BJ (cell line): ENCODE measurements around the gene CARD18. TPM values are rescaled to one million over a fixed set of nuclear protein-coding genes. Genes with fewer than 3 reads are reported as not detected.

Experiments
- CTCF ChIA-PET: fragments of 350-600 bp; formaldehyde crosslinking; extraction: SDS; loops from one replicate; lab custom pipeline; 2021; ENCODE audit warnings: antibody characterized with exemption, inconsistent platforms; lab: Yijun Ruan, JAX
- POLR2A ChIA-PET: fragments of 300-600 bp; sonication (Branson Sonifier 250); formaldehyde crosslinking; extraction: SDS; loops from one replicate; lab custom pipeline; 2021; ENCODE audit warnings: antibody characterized with exemption; lab: Charles Lee
- DNase-seq: peaks from one replicate; pipeline ENCODE4 v3.0.0-alpha.2; 2011; ENCODE audit warnings: low read depth
- H3K27me3 ChIP-seq: 2 replicates; pipeline ENCODE4 v1.6.0; 2011; ENCODE audit warnings: low read length; ENCODE audit not compliant: control insufficient read depth, insufficient read depth
- H3K36me3 ChIP-seq: 2 replicates; pipeline ENCODE4 v1.5.1; 2011; ENCODE audit warnings: low read length; ENCODE audit not compliant: control insufficient read depth, insufficient read depth
- H3K4me3 ChIP-seq: 2 replicates; pipeline ENCODE4 v1.5.1; 2011; ENCODE audit warnings: low read depth, mild to moderate bottlenecking, control low read depth, low read length
- polyA plus RNA-seq: library from polyadenylated mRNA; depleted of rRNA; stranded (reverse); fragments of >200 nt; gene quantifications from 2 replicates; pipeline ENCODE4 v1.2.3, GENCODE V29; 2011
- TF ChIP-seq, protein P1 (sequence below): IDR thresholded peaks from 2 replicates; pipeline ENCODE4 v1.5.1; 2011; ENCODE audit warnings: low read depth, mild to moderate bottlenecking, control low read depth, inconsistent platforms, low read length, moderate library complexity; ENCODE audit not compliant: insufficient read depth

CARD18 gene
- polyA plus RNA-seq, 1 experiment = not detected

DNA sequence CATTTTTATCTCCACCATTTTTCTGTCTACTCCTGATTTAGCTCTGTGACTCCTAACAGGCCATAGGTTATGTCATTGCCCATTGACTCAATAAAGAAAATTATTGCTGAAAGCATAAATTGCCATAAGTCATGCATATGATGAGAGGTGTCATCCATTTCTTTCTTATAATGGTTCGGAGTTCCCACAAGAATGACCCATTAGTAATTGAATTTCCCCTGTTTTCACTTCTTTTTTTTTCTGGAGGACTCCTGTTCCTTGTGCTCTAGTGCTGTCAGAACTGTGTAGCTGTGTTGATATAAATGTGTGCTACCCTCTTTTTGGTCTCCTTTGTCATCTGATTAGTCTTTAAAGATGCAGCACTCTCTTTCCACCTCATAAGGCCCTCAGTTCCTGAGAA, 22.9 kb upstream of the CARD18 start:
- ChIA-PET CTCF (no interaction called here), POLR2A (no interaction called here)
- TF ChIP-seq, protein P1, sequence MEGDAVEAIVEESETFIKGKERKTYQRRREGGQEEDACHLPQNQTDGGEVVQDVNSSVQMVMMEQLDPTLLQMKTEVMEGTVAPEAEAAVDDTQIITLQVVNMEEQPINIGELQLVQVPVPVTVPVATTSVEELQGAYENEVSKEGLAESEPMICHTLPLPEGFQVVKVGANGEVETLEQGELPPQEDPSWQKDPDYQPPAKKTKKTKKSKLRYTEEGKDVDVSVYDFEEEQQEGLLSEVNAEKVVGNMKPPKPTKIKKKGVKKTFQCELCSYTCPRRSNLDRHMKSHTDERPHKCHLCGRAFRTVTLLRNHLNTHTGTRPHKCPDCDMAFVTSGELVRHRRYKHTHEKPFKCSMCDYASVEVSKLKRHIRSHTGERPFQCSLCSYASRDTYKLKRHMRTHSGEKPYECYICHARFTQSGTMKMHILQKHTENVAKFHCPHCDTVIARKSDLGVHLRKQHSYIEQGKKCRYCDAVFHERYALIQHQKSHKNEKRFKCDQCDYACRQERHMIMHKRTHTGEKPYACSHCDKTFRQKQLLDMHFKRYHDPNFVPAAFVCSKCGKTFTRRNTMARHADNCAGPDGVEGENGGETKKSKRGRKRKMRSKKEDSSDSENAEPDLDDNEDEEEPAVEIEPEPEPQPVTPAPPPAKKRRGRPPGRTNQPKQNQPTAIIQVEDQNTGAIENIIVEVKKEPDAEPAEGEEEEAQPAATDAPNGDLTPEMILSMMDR = no peak
- DNase-seq = no peak
- Histone ChIP-seq H3K36me3 (no peaks in the 10 kb centered on the region), H3K4me3 (no peak overlapping the region), H3K27me3 (no peaks in the 10 kb centered on the region)

DNA sequence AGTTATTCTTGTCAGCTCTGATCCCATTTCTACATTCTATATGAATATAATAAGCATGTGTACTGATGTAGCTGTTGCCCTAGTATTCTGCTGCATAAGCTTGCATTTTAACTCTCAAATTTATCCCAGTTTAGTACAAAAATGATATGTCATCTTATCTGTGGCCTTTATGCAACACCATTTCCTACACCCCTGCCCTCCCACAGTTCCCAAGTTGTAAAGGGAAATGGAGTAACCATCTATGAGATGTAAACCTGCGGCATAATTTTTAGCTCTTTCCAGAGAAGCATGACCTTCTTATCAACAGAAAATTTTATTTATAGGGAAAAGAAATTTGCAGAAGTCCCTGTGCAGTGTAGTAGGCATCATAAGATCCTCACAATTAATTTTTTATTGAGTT, 18.9 kb upstream of the CARD18 start:
- Histone ChIP-seq H3K27me3 (no peaks in the 10 kb centered on the region), H3K4me3 (no peak overlapping the region), H3K36me3 (no peaks in the 10 kb centered on the region)
- TF ChIP-seq, protein P1 = no peak
- ChIA-PET CTCF (interaction anchor here (1.4 to 1.5 kb wide), 2 partner anchors 23 to 211 kb away, joined by 3 read pairs; no protein-coding TSS in a partner anchor), POLR2A (no interaction called here)
- no peak for DNase-seq

DNA sequence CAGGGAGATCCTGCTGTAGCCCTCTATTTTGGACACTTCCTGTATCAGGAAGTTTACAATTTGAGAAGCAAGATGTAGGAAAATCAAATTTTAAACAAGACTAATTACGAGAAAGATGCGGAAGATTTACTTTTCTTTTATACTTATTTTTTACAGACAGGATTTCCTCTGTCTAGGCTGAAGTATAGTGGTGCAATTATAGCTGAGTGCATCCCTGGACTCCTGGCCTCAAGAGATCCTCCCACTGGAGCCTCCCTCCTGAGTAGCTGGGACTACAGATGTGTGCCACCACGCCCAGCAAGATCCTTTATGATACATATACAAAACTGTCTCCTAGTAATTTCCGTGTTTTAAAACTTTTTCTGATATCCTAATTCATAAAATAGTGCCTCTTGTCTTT, 17.2 kb upstream of the CARD18 start:
- Histone ChIP-seq H3K4me3 (no peak overlapping the region), H3K27me3 (no peaks in the 10 kb centered on the region), H3K36me3 (no peaks in the 10 kb centered on the region)
- no peak for DNase-seq
- TF ChIP-seq, protein P1 = no peak
- ChIA-PET POLR2A (no interaction called here), CTCF (no interaction called here)

DNA sequence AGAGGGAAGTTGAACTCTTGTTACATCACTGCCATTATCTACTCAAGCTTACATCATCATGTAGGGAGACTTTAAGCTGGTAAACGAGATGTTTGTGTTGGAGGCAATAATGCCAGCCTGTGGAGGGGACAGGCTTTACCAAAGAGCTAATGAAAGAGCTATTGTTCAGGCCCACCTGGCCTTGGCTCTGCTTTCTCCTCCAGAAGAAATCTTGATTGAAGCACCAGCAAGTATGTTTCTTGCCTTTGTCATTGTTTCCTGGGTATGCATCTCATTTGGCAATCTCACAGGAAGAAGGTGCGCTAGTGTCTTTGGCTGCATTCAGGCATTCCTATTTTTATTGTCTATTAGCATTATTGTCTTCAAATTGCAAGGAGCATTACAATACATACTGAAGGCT, 16.7 kb upstream of the CARD18 start:
- POLR2A ChIA-PET = no interaction called here
- no peak for DNase-seq
- Histone ChIP-seq H3K4me3 (no peak overlapping the region), H3K27me3 (no peaks in the 10 kb centered on the region), H3K36me3 (no peaks in the 10 kb centered on the region)
- CTCF ChIA-PET = no interaction called here
- TF ChIP-seq, protein P1 = no peak

DNA sequence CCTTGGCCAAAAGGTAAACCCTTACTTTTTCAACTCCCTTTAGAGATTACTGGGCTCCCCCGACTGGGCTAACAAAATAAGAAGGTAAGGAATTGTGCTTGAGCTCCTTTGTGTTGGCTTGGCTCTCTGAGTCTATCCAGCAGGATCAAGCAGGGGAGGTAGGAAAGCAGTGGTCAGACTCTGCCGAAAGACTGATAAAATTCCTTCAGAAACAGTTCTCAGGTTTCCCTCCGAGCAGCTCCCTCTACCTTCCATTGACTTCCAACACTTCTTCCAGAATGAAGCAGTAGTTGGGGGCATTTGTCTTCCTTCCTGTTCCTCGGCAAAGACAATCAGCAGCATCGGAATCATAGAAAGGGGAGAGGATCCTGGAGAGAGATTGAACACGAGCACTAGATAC, 16.1 kb upstream of the CARD18 start:
- POLR2A ChIA-PET = no interaction called here
- Histone ChIP-seq H3K4me3 (no peak overlapping the region), H3K27me3 (no peaks in the 10 kb centered on the region), H3K36me3 (no peaks in the 10 kb centered on the region)
- no peak for DNase-seq
- CTCF ChIA-PET = no interaction called here
- TF ChIP-seq, protein P1 = no peak
